Measurements from ENCODE around the gene RC3H2.

RC3H2 gene

DNA sequence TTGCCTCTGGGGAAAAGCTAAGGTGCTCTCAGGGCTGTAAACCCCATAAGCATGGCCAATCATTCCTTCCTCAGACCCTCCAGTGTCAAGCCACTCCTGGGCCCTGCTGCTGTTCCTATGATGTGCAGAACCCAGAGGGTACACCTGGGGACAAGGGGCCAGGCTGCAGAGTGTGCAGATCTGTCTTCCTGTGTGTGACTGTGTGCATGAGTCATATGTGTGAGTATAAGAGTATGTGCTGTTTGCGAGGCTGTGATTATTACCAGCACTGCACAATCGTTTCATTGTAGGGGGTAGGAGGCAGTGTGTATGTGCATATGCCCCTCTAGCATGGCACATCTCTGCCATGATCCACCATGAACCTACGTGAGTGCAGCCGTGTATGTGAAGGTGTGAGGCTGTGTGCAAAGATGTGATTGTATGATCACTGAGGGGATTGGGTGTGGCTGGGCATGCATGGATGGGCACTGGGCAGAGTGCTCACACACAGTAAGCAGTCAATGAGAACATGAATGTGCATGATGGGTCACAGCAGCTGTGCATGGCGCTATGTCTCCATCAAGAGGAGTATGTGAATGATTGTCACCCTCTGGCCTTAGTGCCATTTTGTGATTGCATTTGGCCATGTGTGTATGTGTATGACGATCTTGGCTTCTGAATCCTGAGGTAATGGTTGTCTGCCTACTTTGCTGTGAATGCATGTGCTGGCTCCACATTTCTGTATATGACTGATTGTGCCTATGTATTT, 107.7 kb downstream of the RC3H2 start:
- DNase-seq = no peak
